HG02884 (cell line): ENCODE data around the gene NPEPPS.

Experiments used
- ATAC-seq: cut with Tn5 transposase; IDR thresholded peaks from one replicate; pipeline ENCODE4 v1.9.1; 2021; ENCODE audit warnings: mild to moderate bottlenecking, moderate library complexity; ENCODE audit not compliant: unreplicated experiment

The NPEPPS gene

DNA sequence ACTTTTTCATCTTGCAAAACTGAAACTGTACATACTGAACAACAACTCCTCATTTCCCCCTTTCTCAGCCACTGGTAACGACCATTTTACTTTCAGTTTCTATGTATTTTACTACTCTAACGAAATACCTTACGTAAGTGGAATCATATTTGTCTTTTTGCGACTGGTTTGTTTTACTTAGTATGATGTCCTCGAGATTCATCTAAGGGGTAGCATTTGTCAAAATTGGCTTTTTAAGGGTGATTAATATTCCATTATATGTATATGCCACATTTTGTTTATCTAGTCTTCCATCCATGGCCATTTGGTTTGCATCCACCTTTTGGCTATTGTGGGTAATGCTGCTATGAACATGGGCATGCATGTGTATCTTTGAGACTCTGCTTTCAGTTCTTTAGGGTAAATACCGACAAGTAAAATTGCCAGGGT is 129.2 kb downstream of the NPEPPS start:
- ATAC-seq = no peak

DNA sequence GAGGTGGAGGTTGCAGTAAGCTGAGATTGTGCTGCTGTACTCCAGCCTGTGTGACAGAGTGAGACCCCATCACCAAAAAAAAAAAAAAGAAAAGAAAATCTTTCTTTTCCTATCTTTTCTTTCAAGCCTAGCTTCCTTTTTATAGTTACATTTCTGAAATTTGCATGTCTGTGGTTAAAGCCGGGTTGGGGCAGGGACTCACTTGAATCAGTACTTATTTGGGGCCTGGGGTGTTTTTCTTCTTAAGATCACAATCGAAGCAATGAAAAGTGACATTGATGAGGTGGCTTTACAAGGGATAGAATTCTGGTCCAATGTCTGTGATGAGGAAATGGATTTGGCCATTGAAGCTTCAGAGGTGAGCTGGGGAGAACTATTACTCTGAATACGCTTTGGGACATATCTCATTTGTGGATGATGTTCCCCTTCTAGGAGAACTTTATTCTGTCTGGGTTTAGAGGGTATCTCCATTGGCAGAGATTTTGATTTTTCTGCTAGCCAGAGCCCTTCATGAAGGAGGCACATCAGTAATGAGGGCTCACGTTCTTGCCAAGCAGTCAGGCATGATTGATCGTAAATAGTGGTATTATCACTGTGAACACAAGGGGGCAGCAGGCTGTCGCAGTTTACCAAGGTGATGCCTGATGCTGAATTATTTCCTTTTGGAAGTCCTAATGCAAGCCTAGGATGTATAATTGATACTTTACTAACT is 133.2 kb downstream of the NPEPPS start:
- no peak for ATAC-seq

DNA sequence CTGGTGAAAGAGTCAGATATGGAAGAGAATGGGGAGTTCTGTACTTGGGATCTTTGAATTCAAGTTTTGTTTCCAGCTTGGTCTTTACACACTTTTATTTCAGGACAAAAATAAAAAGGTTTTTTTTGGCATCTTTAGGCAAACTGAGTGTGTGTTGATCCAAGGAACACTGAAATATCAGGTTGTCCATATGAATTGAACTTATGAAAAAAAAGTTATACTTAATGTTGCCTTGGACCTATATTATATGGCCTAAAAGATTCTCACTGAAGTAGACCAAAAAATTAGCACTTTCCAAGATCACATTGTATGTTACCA is 133.7 kb downstream of the NPEPPS start:
- ATAC-seq = no peak

DNA sequence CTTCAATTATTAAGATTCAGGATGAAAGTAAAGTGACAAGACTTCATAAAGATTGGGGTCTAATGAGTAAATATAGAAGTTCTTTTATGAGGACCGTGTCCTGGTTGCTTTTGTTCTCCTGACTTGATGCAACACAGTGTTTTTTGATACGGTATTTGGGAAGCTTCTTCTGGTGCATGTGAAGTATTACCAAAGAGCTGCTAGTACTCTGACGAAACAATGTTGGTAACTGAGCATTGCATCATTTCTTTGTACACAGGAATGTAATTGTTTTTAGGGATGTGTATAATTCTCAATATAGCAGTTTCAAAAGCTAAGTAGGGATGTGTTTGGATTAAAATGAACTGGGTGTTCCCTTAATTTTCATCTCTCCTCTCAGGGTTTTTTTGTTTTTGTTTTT is 134.7 kb downstream of the NPEPPS start:
- ATAC-seq = no peak

DNA sequence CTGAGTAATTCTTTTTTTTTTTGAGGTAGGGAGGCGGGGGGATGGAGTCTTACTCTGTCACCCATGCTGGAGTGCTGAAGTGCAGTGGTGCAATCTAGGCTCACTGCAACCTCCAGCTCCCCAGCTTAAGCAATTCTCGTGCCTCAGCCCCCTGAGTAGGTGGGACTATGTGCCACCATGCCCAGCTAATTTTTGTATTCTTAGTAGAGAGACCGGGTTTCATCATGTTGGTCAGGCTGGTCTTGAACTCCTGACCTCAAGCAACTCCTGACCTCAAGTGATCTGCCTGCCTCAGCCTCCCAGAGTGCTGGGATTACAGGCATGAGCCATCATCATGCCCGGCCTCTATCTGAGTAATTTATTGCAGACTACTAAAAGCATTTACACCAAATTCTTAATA is 138.2 kb downstream of the NPEPPS start:
- ATAC-seq = no peak

DNA sequence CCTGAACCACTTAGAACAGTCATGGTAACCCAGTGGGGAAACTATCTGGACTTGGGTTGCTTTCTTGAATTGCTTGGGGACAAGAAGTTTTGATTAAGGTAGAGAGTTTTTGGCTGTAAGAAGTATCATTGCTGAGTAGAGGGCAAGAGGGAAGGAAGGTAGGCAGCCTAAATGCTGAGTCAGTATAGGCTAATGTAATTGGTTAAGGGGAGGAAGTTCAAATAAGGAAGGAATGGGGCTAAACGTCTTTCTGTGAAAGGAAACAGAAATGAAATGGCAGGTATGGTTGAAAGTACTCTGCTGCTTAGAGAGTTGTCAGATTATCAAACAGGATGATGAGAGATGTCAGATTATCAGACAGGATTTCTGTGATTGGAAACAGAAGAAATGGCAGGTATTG is 139.2 kb downstream of the NPEPPS start:
- ATAC-seq = no peak
